ENCODE measurements around the gene CDH23.

CDH23 gene

DNA sequence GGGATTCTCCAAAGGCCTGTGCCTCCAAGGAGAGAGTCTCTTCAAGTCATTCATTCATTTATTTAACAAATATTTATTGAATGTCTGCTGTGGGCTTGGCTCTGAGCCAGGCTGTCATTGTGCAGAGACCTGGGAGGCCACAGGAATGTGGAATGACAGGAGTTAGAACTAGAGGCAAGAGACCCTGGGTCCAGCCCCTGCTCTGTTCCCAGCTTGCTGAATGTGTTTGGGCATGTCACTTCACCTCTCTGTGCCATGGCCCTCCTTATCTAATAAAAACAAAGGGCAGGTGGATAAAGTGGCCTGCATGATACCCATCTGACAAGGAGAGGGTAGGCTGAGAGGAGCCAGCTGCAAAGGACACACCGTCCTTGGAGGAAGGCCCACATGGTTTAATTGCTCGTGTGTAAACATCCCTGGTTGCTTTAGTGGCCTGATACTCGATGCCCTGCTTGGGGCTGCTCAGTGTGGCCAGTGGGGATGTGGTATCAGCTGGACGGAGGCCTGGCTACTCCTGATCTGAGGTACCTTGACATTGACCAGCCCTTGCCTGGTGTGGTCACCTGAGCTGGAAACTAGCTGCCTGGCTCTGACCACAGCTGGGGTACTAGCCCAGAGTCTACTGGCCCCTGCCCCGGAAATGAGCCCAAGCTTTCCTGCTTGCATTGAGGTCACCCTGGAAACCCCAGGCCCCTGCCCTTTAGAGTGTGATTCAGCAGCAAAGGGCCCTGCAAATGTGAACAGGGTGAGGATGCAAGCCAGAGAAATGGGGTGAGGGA lies 116.2 kb downstream of the CDH23 start:
- TF ChIP-seq, protein P1, sequence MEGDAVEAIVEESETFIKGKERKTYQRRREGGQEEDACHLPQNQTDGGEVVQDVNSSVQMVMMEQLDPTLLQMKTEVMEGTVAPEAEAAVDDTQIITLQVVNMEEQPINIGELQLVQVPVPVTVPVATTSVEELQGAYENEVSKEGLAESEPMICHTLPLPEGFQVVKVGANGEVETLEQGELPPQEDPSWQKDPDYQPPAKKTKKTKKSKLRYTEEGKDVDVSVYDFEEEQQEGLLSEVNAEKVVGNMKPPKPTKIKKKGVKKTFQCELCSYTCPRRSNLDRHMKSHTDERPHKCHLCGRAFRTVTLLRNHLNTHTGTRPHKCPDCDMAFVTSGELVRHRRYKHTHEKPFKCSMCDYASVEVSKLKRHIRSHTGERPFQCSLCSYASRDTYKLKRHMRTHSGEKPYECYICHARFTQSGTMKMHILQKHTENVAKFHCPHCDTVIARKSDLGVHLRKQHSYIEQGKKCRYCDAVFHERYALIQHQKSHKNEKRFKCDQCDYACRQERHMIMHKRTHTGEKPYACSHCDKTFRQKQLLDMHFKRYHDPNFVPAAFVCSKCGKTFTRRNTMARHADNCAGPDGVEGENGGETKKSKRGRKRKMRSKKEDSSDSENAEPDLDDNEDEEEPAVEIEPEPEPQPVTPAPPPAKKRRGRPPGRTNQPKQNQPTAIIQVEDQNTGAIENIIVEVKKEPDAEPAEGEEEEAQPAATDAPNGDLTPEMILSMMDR (conservative IDR thresholded peaks at IDR 0.05) = no peak
- H3K27ac ChIP-seq = peak overlapping the region; percentile 71

DNA sequence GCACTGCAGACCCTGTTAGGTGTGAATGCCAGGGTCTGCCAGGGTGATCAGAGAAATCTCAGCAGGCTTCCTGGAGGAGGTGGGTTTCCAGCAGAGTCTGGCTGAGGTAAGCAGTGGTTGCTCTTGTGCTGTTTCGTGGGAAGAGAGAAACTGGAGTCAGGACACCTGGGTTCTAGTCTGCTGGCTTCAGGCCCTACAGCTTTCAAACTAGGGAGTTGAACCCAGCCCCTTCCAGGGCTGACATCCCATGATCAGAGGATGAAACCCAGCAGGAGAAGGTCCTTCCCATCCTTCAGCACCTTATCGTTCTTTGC lies 116.8 kb downstream of the CDH23 start:
- TF ChIP-seq, protein P1 (conservative IDR thresholded peaks at IDR 0.05) = no peak
- peak overlapping the region; percentile 71 for H3K27ac ChIP-seq

DNA sequence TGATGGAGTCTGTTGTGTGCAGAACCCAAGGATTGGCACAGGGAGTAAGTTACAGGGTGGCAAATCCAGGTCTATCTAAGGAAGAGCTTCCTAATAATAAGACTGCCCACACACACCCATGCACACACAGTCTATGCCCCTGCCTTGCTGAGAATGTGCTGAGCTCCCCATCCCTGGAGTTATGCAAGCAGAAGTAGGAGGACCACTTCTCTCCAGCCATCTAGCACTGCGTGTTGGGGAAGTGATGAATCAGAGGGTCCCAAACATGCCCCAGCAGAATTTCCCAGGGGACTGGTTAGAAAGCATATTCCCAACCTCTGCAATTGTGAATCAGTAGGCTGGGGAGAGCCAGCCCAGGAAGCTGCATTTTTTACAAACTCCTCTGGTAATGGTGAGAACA lies 117.2 kb downstream of the CDH23 start:
- TF ChIP-seq, protein P1 (conservative IDR thresholded peaks at IDR 0.05) = no peak

DNA sequence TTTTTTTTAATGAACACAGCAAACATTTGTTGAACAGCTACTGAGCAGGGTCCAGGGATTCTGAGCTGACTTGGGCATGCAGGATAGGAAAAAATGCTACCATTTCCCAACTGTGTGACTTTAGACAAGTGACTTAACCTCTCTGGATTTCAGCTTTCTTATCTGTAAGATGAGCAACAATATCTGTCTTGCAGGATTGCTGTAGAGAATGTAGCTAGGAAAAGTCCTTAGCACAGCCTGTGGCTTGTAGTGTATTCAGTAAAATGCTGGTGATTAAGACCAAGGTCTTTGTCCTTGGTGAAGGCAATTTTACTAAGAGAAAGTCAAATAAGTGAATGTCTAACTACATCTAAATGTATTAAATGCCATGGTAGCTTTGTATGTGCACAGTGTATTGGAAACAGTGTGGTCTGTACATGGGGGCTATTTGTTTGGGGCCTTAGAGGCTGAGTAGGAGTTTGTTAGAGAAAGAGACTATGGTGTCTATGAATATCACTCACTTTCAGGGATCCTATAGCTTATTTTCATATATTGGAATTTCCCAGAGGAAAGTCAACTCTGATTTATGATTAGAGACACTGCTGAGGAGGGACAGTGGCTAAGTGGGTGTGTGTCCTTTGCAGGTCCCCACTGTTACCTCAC lies 118.9 kb downstream of the CDH23 start:
- H3K27ac ChIP-seq = no peak overlapping the region
- TF ChIP-seq, protein P1 (conservative IDR thresholded peaks at IDR 0.05) = no peak

More for the DNA sequence above, 117.2 kb downstream of the CDH23 start:
- H3K27ac ChIP-seq = peak overlapping the region; percentile 71; the same call in 1 of the 2 replicates

DNA sequence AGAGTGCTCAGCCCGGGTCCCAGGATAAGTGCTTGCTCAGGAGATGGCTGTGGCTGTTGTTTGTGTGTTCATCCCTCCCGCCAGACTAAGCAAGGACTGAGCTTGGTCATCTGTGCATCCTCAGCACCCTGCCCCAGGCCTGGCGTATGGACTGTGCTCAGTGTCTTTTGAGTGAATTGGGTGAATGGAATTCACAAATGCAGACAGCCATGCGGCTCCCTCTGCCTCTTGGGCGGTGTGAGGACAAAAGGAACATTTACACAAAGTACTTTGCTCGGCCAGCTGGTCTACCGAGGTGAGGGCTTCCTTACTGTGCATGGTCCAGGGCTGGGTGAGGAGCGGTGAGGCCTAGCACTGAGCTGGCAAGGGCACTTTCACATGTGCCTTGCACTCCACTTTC lies 120.2 kb downstream of the CDH23 start:
- TF ChIP-seq, protein P1 (conservative IDR thresholded peaks at IDR 0.05) = no peak
- H3K27ac ChIP-seq = peak overlapping the region; percentile 52

DNA sequence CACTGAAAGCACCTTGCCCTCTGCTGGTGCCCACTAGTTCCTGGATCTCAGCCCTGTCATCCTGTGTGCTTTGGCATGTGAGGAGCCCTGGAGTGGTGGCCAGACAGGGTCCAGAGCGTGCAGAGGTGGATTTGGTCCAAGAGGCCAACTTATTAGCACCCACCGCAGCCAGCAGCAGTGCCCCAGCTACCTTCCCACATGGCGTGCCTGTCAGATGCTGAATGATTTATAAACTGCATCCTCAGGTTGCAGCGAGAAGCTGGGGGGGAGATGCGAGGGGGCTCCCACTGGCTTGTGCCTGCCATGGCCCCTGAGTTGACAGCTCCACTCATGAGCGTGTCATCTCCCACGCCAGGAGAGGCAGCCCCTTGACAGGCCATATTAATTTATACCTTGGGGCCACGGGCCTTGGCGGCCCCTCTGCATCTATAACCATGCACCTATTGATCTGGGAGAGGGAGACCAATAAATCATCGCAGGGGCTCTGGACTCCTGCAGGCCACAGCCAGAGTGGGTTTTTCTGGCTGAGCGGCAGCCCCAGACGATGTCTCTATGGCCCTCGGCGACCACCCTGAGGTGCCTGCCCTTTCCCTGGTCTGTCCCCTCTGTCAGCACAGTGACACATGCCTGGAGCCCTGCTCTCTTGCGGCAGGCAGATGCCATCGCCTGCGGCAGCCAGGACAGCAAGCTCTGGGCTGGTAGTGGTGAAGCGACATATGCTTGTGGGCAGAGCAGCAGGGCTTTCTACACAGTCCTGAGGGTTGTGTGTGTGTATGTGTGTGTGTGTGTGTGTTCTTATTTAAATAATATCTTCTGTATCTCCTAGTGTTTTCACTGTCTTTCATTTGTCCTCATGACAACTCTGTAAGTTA lies 120.8 kb downstream of the CDH23 start:
- TF ChIP-seq, protein P1 (conservative IDR thresholded peaks at IDR 0.05) = peak; percentile 42
- H3K27ac ChIP-seq = peak overlapping the region; percentile 52

DNA sequence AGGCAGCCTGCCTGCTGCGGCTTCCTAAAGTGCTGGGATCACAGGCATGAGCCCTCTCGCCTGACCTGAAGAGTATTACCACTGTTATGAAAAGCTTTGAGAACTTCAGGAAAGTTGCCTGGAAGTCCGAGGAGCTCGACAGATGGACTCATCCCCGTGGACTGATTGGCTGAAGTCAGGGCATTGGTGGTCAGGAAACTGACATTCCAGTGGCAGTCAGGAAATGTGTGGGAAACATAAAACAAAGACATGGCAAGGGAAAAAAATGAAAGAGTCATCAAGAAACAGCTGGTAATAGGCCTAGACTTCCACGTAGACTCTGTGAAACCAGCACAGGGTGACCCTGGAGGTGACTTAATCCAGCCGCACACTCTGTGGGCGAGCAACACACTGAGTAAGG lies 123.3 kb downstream of the CDH23 start:
- H3K27ac ChIP-seq = no peak overlapping the region
- TF ChIP-seq, protein P1 (conservative IDR thresholded peaks at IDR 0.05) = no peak

All from VCaP (cell line).